ENCODE measurements around the gene ERLEC1.

ERLEC1 gene

GRCh38 chr2:53861824-53862223, 75.0 kb downstream of the ERLEC1 start:
- DNase-seq, result no peak
- TF ChIP-seq CTCF (IDR thresholded peaks at IDR 0.05; ENCODE audit: low read depth, low read length), result no peak

GRCh38 chr2:53863538-53864227, 76.8 kb downstream of the ERLEC1 start:
- no peak for TF ChIP-seq CTCF (IDR thresholded peaks at IDR 0.05; ENCODE audit: low read depth, low read length)
- Histone ChIP-seq H3K4me3 (ENCODE audit: low read depth, low read length) (no peak overlapping the region), H3K27me3 (ENCODE audit: insufficient read depth, low read depth, severe bottlenecking) (no peaks in the 10 kb centered on the region), H3K9me3 (ENCODE audit: severe bottlenecking) (no peaks in the 10 kb centered on the region), H3K27ac (no peak overlapping the region; the same call in 1 of the 2 replicates), H3K36me3 (peaks cover 40% of the 10 kb centered on the region)
- DNase-seq, result no peak

More at GRCh38 chr2:53861824-53862223, 75.0 kb downstream of the ERLEC1 start:
- Histone ChIP-seq H3K36me3 (peaks cover 32% of the 10 kb centered on the region), H3K9me3 (ENCODE audit: severe bottlenecking) (no peaks in the 10 kb centered on the region), H3K27me3 (ENCODE audit: insufficient read depth, low read depth, severe bottlenecking) (no peaks in the 10 kb centered on the region), H3K27ac (no peak overlapping the region), H3K4me3 (ENCODE audit: low read depth, low read length) (no peak overlapping the region)

- Histone ChIP-seq H3K4me3 (ENCODE audit: low read depth, low read length) (no peak overlapping the region), H3K9me3 (ENCODE audit: severe bottlenecking) (no peaks in the 10 kb centered on the region), H3K27me3 (ENCODE audit: insufficient read depth, low read depth, severe bottlenecking) (no peaks in the 10 kb centered on the region), H3K36me3 (peaks cover 44% of the 10 kb centered on the region), H3K27ac (no peak overlapping the region)
- no peak for DNase-seq
- TF ChIP-seq CTCF (IDR thresholded peaks at IDR 0.05; ENCODE audit: low read depth, low read length), result no peak
Observed at GRCh38 chr2:53865264-53865663, 78.4 kb downstream of the ERLEC1 start.

- no peaks in the 10 kb centered on the region for H3K9me3 ChIP-seq (ENCODE audit: severe bottlenecking)
- H3K27me3 ChIP-seq (ENCODE audit: insufficient read depth, low read depth, severe bottlenecking), result no peaks in the 10 kb centered on the region
- no peak for DNase-seq
- TF ChIP-seq CTCF (IDR thresholded peaks at IDR 0.05; ENCODE audit: low read depth, low read length), result no peak
- H3K36me3 ChIP-seq, result peaks cover 43% of the 10 kb centered on the region
- no peak overlapping the region for H3K4me3 ChIP-seq (ENCODE audit: low read depth, low read length)
- H3K27ac ChIP-seq, result no peak overlapping the region
Observed at GRCh38 chr2:53865962-53866361, 79.1 kb downstream of the ERLEC1 start.

GRCh38 chr2:53867169-53867568, 80.3 kb downstream of the ERLEC1 start:
- TF ChIP-seq CTCF (IDR thresholded peaks at IDR 0.05; ENCODE audit: low read depth, low read length), result no peak
- no peaks in the 10 kb centered on the region for H3K9me3 ChIP-seq (ENCODE audit: severe bottlenecking)
- no peak for DNase-seq
- H3K27me3 ChIP-seq (ENCODE audit: insufficient read depth, low read depth, severe bottlenecking), result no peaks in the 10 kb centered on the region
- peaks cover 52% of the 10 kb centered on the region for H3K36me3 ChIP-seq
- H3K4me3 ChIP-seq (ENCODE audit: low read depth, low read length), result no peak overlapping the region
- no peak overlapping the region for H3K27ac ChIP-seq

GRCh38 chr2:53867773-53868172, 80.9 kb downstream of the ERLEC1 start:
- Histone ChIP-seq H3K27ac (no peak overlapping the region), H3K9me3 (ENCODE audit: severe bottlenecking) (no peaks in the 10 kb centered on the region), H3K4me3 (ENCODE audit: low read depth, low read length) (no peak overlapping the region), H3K27me3 (ENCODE audit: insufficient read depth, low read depth, severe bottlenecking) (no peaks in the 10 kb centered on the region), H3K36me3 (peaks cover 55% of the 10 kb centered on the region)
- no peak for DNase-seq
- TF ChIP-seq CTCF (IDR thresholded peaks at IDR 0.05; ENCODE audit: low read depth, low read length), result no peak
